Stimulated activated CD4-positive, alpha-beta T cell treated with anti-CD3 and anti-CD28 coated beads, Interleukin-2, amount 100 ng/mL, for 4 hours (primary cell): ENCODE results near the gene ARHGEF25.
"Not testable (repeated sequence)": the region's sequence is repeated elsewhere in the genome, so short reads cannot be mapped to it uniquely, and the experiment has no call there.

Experiments
- DNase-seq: peaks from one replicate; pipeline ENCODE4 v3.0.0-alpha.2; 2020; ENCODE audit warnings: low read depth

The ARHGEF25 gene

GRCh38 chr12:57609101-57609780 lies 2.0 kb upstream of the ARHGEF25 start:
- no peak for DNase-seq

- no peak for DNase-seq
These were observed 1.3 kb upstream of the ARHGEF25 start for GRCh38 chr12:57609781-57610553.

- DNase-seq, result no peak
These were observed 604 bp upstream of the ARHGEF25 start for GRCh38 chr12:57610554-57611107.

- no peak for DNase-seq
These were observed 834 bp downstream of the ARHGEF25 start for GRCh38 chr12:57611827-57612710.

GRCh38 chr12:57612711-57613426 lies 1.6 kb downstream of the ARHGEF25 start:
- DNase-seq, result no peak

GRCh38 chr12:57613427-57614109 lies 2.3 kb downstream of the ARHGEF25 start:
- DNase-seq, result no peak

GRCh38 chr12:57614178-57614947 lies 3.1 kb downstream of the ARHGEF25 start:
- DNase-seq, result no peak

- DNase-seq, result no peak
These were observed 3.8 kb downstream of the ARHGEF25 start for GRCh38 chr12:57614948-57615500.

GRCh38 chr12:57615637-57616036 lies 4.4 kb downstream of the ARHGEF25 start:
- no peak for DNase-seq

- no peak for DNase-seq
These were observed 5.3 kb downstream of the ARHGEF25 start for GRCh38 chr12:57616383-57617101.

GRCh38 chr12:57617942-57618341 lies 6.7 kb downstream of the ARHGEF25 start:
- DNase-seq, result no peak

- not testable (repeated sequence) for DNase-seq
These were observed 7.2 kb downstream of the ARHGEF25 start for GRCh38 chr12:57618431-57618830.

- no peak for DNase-seq
These were observed 7.8 kb downstream of the ARHGEF25 start for GRCh38 chr12:57618966-57619433.

- DNase-seq, result no peak
These were observed 8.4 kb downstream of the ARHGEF25 start for GRCh38 chr12:57619434-57620244.

- DNase-seq, result no peak
These were observed 9.2 kb downstream of the ARHGEF25 start for GRCh38 chr12:57620245-57620935.

GRCh38 chr12:57620936-57621496 lies 9.8 kb downstream of the ARHGEF25 start:
- DNase-seq, result no peak
